K562 (cell line): Measurements from ENCODE around the gene OTUB2. TPM values are rescaled to one million over a fixed set of nuclear protein-coding genes. Genes with fewer than 3 reads are reported as not detected.

Experiments
- ZBTB40 ChIP-seq, 2 experiments: fragments of 450-650 bp in 1 of 2; sonication (generic) in 1 of 2; formaldehyde crosslinking in 1 of 2; IDR thresholded peaks; 2 replicates each; pipeline versions ENCODE4 v1.7.1 to v1.9.0; 2016 to 2022; ENCODE audit warnings: inconsistent platforms in 1 of 2, mild to moderate bottlenecking in 1 of 2, missing genetic modification reagents in 1 of 2
- ZNF589 ChIP-seq: fragments of 200-800 bp; sonication (Bioruptor generic); IDR thresholded peaks from 2 replicates; pipeline ENCODE4 v1.6.1; 2016; ENCODE audit warnings: low read depth, missing genetic modification characterization, missing compliant biosample characterization
- polyA plus RNA-seq, 8 experiments: library from polyadenylated mRNA; depleted of rRNA in 4 of 8; stranded (reverse) in 5 of 8; unstranded in 3 of 8; fragments of >200 nt; fragmentation: Nextera tagmentation in 2 of 8; fragmentation: Illumina TruSeq in 1 of 8; extraction: Ambion mirVana in 2 of 8; extraction: Trizol in 1 of 8; gene quantifications; 2 replicates each; pipeline versions ENCODE4 v1.2.1 to v1.2.3, GENCODE V29; 2011 to 2014; ENCODE audit warnings: inconsistent platforms in 1 of 8, missing spikeins in 1 of 8
- total RNA-seq, 7 experiments: library from RNA; depleted of rRNA in 6 of 7; stranded (reverse); fragments of >200 nt in 6 of 7; fragmentation: Illumina TruSeq in 2 of 7; extraction: Trizol in 2 of 7; gene quantifications; 2 replicates each; pipeline versions ENCODE4 v1.2.1 to v1.2.3, GENCODE V29; 2011 to 2021; ENCODE audit warnings: low replicate concordance in 1 of 7
- TF ChIP-seq, protein P1 (sequence below): fragments of 450-650 bp; IDR thresholded peaks from 2 replicates; pipeline ENCODE4 v1.6.1; 2016; ENCODE audit warnings: mild to moderate bottlenecking, moderate library complexity

OTUB2 gene
- total and polyA plus RNA-seq, 9 of the 15 experiments (the other 6 are each of a cell fraction or from before 2014, with no cell fraction given): 0.01 to 0.31 (median 0.11) TPM

GRCh38 chr14:94080621-94081385 is 54.7 kb downstream of the OTUB2 start, which contains the start of the genes DDX24 and IFI27L1 (continued):
- TF ChIP-seq ZBTB40 (IDR thresholded peaks at IDR 0.05) (peak; percentile 85), ZBTB40 (CRISPR knock-in tag; IDR thresholded peaks at IDR 0.05) (no peak), ZNF589 (no peak)
- TF ChIP-seq, protein P1, sequence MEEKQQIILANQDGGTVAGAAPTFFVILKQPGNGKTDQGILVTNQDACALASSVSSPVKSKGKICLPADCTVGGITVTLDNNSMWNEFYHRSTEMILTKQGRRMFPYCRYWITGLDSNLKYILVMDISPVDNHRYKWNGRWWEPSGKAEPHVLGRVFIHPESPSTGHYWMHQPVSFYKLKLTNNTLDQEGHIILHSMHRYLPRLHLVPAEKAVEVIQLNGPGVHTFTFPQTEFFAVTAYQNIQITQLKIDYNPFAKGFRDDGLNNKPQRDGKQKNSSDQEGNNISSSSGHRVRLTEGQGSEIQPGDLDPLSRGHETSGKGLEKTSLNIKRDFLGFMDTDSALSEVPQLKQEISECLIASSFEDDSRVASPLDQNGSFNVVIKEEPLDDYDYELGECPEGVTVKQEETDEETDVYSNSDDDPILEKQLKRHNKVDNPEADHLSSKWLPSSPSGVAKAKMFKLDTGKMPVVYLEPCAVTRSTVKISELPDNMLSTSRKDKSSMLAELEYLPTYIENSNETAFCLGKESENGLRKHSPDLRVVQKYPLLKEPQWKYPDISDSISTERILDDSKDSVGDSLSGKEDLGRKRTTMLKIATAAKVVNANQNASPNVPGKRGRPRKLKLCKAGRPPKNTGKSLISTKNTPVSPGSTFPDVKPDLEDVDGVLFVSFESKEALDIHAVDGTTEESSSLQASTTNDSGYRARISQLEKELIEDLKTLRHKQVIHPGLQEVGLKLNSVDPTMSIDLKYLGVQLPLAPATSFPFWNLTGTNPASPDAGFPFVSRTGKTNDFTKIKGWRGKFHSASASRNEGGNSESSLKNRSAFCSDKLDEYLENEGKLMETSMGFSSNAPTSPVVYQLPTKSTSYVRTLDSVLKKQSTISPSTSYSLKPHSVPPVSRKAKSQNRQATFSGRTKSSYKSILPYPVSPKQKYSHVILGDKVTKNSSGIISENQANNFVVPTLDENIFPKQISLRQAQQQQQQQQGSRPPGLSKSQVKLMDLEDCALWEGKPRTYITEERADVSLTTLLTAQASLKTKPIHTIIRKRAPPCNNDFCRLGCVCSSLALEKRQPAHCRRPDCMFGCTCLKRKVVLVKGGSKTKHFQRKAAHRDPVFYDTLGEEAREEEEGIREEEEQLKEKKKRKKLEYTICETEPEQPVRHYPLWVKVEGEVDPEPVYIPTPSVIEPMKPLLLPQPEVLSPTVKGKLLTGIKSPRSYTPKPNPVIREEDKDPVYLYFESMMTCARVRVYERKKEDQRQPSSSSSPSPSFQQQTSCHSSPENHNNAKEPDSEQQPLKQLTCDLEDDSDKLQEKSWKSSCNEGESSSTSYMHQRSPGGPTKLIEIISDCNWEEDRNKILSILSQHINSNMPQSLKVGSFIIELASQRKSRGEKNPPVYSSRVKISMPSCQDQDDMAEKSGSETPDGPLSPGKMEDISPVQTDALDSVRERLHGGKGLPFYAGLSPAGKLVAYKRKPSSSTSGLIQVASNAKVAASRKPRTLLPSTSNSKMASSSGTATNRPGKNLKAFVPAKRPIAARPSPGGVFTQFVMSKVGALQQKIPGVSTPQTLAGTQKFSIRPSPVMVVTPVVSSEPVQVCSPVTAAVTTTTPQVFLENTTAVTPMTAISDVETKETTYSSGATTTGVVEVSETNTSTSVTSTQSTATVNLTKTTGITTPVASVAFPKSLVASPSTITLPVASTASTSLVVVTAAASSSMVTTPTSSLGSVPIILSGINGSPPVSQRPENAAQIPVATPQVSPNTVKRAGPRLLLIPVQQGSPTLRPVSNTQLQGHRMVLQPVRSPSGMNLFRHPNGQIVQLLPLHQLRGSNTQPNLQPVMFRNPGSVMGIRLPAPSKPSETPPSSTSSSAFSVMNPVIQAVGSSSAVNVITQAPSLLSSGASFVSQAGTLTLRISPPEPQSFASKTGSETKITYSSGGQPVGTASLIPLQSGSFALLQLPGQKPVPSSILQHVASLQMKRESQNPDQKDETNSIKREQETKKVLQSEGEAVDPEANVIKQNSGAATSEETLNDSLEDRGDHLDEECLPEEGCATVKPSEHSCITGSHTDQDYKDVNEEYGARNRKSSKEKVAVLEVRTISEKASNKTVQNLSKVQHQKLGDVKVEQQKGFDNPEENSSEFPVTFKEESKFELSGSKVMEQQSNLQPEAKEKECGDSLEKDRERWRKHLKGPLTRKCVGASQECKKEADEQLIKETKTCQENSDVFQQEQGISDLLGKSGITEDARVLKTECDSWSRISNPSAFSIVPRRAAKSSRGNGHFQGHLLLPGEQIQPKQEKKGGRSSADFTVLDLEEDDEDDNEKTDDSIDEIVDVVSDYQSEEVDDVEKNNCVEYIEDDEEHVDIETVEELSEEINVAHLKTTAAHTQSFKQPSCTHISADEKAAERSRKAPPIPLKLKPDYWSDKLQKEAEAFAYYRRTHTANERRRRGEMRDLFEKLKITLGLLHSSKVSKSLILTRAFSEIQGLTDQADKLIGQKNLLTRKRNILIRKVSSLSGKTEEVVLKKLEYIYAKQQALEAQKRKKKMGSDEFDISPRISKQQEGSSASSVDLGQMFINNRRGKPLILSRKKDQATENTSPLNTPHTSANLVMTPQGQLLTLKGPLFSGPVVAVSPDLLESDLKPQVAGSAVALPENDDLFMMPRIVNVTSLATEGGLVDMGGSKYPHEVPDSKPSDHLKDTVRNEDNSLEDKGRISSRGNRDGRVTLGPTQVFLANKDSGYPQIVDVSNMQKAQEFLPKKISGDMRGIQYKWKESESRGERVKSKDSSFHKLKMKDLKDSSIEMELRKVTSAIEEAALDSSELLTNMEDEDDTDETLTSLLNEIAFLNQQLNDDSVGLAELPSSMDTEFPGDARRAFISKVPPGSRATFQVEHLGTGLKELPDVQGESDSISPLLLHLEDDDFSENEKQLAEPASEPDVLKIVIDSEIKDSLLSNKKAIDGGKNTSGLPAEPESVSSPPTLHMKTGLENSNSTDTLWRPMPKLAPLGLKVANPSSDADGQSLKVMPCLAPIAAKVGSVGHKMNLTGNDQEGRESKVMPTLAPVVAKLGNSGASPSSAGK: peak; percentile 75
